Gastrocnemius medialis (tissue), 4 donors: Measurements from ENCODE around the gene SELENOS.

Experiments used
- CTCF ChIP-seq, 5 experiments: fragments of 450-650 bp in 3 of 5; fragments of 200-600 bp in 2 of 5; sonication (generic) in 2 of 5; IDR thresholded peaks in 4 of 5; conservative IDR thresholded peaks in 1 of 5; 1 replicate in 4 of 5; 2 replicates in 1 of 5; pipeline ENCODE4 v1.5.1; 2016 to 2019; ENCODE audit warnings: antibody characterized with exemption in 5 of 5, mild to moderate bottlenecking in 3 of 5, moderate library complexity in 3 of 5
- POLR2A ChIP-seq, 2 donors: fragments of 450-650 bp; IDR thresholded peaks; one replicate each; pipeline ENCODE4 v1.6.1; 2017; ENCODE audit warnings: antibody characterized with exemption in 2 of 2, mild to moderate bottlenecking in 2 of 2, moderate library complexity in 2 of 2

- TF ChIP-seq CTCF (IDR thresholded peaks at IDR 0.05 in 4 of 5, conservative IDR thresholded peaks at IDR 0.05 in 1 of 5) (no peak), POLR2A (IDR thresholded peaks at IDR 0.05) (no peak)
Measured at GRCh38 chr15:101323793-101324523, 46.7 kb upstream of the SELENOS start.
